ENCODE data around the gene CDCA5.

CDCA5 gene

GRCh38 chr11:65035579-65035978, 48.3 kb downstream of the CDCA5 start:
- ChIA-PET POLR2A (ENCODE audit: low non-redundant PET) (no interaction called here), CTCF (no interaction called here)
- peak overlapping the region; percentile 6; the same call in 1 of the 2 replicates for H3K27ac ChIP-seq
- TF ChIP-seq, protein P1, sequence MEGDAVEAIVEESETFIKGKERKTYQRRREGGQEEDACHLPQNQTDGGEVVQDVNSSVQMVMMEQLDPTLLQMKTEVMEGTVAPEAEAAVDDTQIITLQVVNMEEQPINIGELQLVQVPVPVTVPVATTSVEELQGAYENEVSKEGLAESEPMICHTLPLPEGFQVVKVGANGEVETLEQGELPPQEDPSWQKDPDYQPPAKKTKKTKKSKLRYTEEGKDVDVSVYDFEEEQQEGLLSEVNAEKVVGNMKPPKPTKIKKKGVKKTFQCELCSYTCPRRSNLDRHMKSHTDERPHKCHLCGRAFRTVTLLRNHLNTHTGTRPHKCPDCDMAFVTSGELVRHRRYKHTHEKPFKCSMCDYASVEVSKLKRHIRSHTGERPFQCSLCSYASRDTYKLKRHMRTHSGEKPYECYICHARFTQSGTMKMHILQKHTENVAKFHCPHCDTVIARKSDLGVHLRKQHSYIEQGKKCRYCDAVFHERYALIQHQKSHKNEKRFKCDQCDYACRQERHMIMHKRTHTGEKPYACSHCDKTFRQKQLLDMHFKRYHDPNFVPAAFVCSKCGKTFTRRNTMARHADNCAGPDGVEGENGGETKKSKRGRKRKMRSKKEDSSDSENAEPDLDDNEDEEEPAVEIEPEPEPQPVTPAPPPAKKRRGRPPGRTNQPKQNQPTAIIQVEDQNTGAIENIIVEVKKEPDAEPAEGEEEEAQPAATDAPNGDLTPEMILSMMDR (conservative IDR thresholded peaks at IDR 0.05; ENCODE audit: low read depth) = no peak
- no peak for DNase-seq (ENCODE audit: low spot score)

GRCh38 chr11:65034423-65034822, 49.4 kb downstream of the CDCA5 start:
- ChIA-PET POLR2A (ENCODE audit: low non-redundant PET) (no interaction called here), CTCF (interaction anchor here (0.6 kb wide), 1 partner anchor 69 kb away, joined by 3 read pairs; no protein-coding TSS in a partner anchor)
- TF ChIP-seq, protein P1 (conservative IDR thresholded peaks at IDR 0.05; ENCODE audit: low read depth) = no peak
- no peak for DNase-seq (ENCODE audit: low spot score)
- peak overlapping the region; percentile 26 for H3K27ac ChIP-seq

DNA sequence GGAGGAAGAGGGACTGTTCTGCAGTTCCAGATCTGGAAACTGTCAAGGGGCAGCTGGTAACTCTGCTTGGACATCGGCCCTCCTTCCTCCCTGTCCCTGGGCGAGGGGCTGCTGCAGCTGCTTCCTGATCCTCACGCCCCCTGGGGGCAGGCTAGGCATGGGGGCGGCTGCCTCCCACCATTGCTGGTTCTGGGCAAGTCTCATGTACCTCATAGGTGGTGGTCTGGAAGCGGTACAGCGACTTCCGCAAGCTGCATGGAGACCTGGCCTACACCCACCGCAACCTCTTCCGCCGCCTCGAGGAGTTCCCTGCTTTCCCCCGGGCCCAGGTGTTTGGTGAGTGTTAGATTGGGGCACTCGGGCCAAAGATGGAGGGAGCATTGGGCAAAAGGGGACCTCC, 51.6 kb downstream of the CDCA5 start:
- DNase-seq (ENCODE audit: low spot score) = no peak
- ChIA-PET CTCF (interaction anchor here (0.6 to 0.9 kb wide), 2 partner anchors 18 to 22 kb away, joined by 3 to 4 read pairs; partner anchors contain the start of gene ARL2), POLR2A (ENCODE audit: low non-redundant PET) (no interaction called here)
- TF ChIP-seq, protein P1 (conservative IDR thresholded peaks at IDR 0.05; ENCODE audit: low read depth) = no peak
- H3K27ac ChIP-seq = peak overlapping the region; percentile 4; the same call in 1 of the 2 replicates
